Left hindlimb (tissue), 1 donor: ENCODE data around the gene OLFML3.
"Not testable (repeated sequence)": the region's sequence is repeated elsewhere in the genome, so short reads cannot be mapped to it uniquely, and the experiment has no call there.

ENCODE experiments used
- DNase-seq: peaks from one replicate; pipeline ENCODE4 v3.0.0-alpha.2; 2018

Gene OLFML3

DNA sequence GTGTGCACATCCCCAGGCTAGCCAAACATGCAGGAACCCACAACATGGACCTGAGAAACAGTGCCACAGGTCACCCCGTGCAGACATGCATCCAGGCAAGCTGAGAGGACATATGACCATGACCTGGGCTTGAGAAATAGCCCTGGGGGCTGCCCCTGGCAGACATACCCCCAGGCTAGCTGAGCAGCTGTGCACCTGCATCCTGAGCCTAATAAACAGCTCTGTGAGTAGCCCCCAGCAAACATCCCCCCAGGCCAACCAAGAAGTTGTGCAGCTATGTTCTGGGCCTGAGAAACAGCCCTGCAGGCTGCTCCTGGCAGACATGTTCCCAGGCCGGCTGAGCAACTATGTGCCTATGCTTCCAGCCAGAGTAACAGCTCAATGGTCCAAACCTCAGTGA lies 14.5 kb downstream of the OLFML3 start:
- no peak for DNase-seq

DNA sequence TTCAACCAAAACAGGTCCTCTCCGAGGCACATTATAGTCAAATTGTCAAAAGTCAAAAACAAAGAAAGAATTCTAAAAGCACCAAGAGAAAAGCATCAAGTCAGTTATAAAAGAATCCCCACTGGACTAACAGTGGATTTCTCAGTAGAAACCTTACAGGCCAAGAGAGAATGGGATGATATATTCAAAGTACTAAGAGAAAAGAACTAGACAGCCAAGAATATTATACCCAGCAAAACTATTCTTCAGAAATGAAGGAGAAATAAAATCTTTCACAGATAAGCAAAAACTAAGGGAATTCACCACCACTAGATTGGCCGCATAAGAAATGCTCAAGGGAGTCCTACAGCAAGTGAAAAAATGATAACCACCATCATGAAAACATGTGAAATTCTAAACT lies 16.1 kb downstream of the OLFML3 start:
- no peak for DNase-seq

DNA sequence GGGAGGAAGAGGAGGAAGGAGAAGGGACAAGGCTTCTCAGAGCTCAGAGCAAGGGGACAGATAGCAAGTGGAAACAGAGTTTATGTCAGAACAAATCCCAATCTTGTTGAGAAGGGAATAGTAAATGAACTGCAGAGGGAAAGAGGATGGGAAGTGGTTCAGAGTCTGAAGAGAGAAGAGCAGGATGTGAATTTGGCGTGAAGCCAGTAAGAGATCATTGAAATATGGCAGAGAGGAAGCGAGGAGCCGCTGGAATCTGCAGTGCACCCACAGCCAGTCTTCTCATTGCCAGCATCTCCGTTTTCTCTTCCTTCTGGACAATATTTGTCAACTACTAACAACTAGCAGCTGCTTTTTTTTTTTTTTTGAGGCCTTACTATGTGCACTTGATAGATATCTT lies 19.1 kb downstream of the OLFML3 start:
- DNase-seq: no peak

DNA sequence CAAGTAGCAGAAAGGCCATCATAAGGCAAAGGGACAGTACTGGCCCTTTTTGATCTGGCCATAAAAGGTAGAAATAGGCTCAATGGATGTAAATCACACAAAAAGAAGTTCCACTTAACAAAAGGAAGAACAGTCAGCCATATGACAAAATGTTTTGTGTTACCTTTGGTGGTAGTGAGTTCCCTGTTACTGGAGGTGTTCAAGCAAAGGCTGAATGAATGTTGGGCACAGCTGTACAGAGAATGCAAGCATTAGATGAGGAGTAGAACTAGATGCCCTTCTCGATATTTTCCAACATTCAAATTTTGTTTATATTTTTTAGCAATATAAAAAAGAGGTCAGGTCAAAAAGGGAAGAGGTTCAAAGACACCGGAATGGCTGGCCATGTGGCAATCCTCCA lies 20.0 kb downstream of the OLFML3 start:
- no peak for DNase-seq

DNA sequence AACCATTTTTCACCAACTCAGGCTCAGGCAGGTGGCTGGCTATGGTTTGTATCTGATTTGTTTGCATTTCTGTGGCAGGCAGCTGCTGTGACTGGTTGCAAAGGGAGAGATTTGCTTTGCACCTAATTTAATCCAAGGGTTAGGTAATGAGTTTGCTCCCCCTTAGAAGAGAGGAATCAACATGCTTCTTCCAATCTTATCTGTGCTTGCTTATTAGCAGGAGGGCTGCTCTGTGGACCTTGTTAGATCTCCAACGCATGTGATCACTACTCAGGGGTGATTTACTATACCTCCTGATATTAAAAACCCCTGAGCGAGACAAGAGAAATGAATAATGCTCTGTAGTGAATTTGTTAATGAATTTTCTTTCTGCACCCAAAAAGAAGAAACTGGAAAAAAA lies 20.5 kb downstream of the OLFML3 start:
- no peak for DNase-seq

DNA sequence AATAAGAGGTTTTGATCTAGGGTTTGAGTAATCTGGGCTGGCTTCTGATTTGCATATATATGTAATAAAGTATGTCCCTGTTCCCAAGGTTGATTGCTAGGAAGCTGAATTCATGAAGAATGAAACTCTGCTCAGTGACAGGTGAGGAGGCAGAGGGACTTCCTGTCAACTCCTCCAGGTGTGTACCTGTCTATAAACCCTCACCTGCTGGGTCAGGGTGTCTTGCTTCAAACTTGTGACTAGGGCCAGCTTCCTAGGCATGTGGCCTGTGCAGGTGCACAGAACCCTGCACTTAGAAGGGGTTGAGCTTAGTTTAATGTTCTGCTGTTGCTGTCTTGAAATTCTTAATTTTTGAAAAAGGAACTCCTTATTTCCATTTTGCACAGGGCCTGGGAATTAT lies 21.1 kb downstream of the OLFML3 start:
- DNase-seq: no peak

DNA sequence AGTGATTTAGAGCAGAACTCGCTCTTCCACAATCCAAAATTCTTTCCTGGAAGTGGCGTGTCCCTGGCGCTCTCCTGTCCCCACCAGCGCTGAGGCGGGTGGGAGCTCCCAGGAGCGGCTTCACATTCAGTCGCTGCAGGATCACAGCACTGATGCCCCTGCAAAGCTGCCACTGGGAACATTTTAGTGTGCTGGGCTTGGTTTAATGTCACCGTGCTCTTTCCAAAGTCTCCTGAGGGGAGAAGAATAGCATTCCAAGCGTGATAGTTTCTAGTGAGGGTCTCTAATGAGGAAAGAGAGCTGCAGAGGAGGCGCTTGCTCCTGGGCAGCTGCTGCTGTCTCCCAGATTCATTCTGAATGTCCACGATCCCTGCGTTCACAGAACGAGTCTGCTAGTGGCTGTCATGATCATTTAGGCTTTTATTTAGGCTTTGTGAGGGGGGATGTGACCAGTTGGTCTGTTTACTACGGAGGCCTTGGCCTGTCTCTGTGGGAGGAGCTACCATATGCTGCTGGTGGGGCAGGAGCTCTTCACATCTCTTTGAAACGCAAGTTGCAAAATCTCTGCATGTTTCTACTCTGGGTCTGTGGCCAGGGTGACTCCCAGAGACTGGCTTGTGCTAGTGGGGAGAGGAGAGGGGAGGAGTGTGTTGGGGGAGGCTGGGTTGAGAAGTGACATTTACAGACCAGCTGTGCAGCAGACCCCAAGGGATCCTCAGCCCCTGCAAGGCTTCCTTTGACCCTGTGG lies 23.4 kb downstream of the OLFML3 start:
- peak; percentile 56 for DNase-seq

DNA sequence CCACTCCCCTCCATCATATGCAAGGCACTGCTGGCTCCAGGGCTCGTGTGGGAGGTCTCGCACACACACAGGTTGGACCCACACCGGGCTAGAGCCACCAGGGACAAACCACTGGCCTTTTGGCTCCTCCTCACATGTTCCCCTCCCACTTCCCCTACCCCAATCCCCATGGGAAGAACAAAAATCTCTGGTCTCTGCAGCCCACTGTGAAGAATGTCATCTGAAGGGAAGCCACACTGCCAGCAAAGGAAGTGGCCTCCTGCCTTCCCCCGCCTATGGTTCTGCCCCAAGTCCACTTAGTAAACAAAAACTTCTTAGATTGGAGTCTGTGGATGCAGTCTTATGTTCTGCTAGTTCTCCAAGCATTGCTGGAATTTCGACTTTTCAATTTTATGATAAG lies 24.2 kb downstream of the OLFML3 start:
- peak; percentile 57 for DNase-seq

DNA sequence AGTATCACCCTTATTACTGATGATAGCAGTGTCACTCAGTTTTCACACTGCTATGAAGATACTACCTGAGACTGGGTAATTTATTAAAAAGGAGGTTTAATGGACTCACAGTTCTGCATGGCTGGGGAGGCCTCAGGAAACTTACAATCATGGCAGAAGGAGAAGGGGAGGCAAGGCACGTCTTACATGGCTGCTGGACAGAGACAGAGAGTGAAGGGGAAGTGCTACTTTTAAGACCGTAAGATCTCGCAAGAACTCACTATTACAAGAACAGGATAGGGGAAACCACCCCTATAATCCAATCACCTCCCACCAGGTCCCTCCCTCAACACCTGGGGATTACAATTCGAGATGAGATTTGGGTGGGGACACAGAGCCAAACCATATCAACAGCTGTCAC lies 27.6 kb downstream of the OLFML3 start:
- not testable (repeated sequence) for DNase-seq

DNA sequence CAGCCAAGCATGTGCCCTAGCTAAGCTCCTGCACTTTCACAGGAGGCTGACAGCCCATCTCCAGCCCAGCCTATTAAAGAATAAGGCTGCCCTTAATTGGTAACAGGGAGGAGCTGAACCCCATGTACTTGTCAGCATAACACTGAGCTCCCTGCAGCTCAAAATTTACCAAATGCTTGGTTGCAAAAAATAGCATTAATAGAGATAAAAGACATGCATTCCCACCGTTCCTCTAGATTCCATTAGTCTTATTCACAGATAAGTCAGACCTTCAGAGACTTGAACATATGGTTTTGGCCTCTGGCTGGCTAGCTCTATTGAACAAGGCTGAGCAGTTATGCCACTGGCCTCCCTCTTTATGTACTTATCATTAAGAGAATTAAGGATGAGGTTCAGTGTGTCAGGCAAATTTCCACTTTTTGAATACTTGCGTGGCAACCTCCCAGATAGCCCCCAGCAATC lies 29.2 kb downstream of the OLFML3 start:
- no peak for DNase-seq

DNA sequence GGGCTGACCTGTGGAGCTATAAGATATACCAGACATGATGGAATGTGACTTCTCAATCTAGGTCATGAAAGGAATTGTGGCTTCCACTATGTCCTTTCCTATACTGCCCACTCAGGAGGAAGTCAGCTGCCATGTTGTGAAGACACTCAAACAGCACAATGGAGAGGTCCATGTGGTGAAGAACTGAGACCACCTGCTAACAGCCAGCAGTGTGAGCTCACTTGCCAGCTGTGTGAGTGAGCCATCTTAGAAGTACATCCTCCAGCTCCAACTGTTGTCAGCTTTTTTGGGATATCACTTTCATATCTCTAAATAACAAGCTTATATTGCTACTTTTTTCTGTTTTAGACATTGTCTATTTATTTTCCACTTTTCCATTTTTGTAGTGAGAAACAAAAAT lies 29.7 kb downstream of the OLFML3 start:
- DNase-seq: no peak

DNA sequence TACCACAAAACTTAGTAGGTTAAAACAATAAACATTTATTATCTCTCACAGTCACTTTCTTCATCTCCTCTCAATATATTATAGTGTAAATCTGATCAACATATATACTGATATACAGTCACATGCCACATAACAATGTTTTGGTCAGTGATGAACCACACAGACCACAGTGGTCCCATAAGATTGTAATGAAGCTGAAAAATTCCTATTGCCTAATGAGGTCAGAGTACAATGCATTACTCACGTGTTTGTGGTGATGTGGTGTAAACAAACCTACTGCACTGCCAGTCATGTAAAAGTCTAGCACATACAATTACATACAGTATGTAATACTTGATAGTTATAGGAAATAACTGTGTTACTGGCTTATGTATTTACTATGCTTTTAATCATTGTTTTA lies 30.1 kb downstream of the OLFML3 start:
- DNase-seq: no peak

DNA sequence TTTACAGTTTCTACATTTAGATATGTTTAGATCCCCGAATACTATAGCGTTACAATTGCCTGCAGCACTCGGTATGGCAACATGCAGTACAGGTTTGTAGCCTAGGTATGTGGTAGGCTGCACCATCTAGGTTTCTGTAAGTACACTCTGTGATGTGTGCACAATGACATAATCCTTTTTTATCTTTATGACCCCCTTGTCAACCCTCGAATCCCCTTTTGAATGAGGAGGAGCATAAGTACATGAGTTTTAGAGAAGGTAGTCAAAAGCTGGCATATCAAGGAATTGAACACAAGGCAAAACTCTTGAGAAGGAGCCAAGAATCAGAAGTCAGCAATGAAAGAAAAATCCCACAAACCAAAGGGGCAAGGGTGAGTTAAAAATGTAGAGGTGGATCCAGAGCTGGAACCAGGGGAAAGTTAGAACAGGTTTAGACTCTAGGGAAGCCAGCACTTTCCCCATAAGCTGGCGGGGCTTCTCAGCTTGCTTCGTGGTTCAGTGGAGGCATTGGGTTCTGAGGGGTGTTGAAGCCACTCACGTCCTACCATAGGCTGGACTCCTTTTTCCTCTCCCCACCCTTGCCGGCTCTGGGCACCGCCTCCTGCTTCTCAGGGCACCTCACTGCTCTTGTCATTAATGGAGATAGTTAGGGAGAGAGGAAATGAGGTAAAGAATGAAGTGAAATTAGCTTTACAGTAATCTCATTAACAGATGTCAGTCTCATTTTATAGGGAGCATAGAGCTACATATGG lies 31.3 kb downstream of the OLFML3 start:
- DNase-seq: no peak

DNA sequence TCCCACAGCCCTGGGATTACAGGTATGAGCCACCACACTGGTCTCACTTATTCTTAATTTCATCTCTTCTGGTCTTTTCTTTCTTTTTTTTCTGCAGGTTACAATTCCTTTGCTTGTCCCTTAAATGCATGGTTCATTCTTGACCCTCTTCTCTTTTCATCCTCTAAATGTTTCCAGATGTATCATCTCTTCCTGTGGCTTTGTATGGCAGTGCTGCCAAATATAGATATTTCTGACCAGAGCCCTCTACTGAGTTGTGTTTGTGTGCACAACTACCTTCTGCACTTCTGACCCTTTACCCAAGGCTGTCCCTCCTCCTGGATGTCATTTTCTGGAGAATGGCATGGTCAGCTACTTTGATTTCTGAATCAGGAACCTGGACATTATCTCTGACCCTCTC lies 32.5 kb downstream of the OLFML3 start:
- DNase-seq: no peak

DNA sequence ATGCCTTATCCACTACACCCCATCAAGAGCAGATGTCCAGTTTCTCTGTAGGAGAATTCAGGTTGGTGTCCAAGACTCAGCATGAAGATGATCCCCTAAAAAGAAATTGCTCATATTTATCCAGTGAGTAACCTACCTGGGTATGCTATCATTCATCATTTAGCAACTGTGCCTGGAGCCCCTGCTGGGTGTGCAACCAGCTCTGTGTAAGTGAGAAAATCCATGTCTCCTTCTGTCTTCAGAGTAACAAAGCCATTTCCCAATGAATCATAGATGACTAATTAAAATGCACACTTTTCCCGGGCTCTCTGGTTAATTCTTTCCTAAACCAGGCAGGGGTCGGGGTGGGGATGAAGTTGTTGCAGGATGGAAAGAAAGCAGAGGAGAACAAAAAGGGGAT lies 35.8 kb downstream of the OLFML3 start:
- DNase-seq: no peak

DNA sequence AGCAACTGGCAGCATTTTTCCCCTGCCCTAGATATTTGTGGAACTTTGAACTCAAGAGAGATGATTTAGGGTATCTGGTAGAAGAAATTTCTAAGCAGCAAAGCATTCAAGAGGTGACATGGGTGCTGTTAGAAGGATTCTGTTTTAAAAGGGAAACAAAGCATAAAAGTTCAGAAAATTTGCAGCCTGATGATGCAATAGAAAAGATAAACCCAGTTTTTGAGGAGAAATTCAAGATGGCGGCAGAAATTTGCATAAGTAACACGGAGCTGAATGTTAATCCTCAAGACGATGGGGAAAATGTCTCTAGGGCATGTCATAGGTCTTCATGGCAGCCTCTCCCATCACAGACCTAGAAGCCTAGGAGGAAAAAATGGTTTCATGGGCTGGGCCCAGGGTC lies 40.5 kb downstream of the OLFML3 start:
- not testable (repeated sequence) for DNase-seq

DNA sequence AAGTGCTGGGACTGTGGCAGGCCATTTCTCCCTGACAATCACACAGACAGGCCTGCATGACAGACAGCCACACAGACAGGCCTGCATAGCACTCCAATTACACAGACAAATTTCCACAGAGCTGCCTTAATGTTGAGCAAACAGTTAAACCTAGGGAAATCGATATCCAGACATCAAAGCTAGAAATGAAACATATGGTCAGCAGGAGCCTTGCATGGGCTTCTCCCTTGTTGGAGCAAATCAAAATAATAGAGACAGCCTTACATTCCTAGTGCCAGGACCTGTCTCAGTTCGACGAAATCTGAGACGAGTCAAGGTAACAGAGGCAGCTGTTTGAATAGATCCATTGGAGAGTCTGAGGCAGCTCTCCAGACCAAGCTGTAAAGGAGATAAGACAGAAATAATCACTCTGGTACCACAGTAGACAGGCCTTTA lies 42.4 kb downstream of the OLFML3 start:
- no peak for DNase-seq

DNA sequence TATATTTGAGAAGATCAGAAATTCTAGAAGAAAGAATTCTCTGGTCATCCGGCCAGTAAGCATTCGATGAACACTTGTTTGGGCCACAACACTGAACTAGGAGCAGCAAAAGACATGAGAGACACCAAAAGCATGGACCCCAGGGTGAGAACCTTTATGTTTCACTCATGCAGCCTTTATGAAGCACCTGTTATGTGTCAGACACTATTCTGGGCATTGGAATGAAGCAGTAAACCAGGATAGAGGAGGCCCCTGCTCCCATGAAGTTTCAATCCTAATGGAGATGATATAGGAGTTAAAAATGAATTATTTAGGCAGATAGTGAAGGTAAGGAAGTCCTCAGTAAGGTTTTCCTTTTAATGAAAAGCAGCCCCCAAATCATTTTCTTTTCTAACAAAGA lies 43.6 kb downstream of the OLFML3 start:
- DNase-seq: no peak

DNA sequence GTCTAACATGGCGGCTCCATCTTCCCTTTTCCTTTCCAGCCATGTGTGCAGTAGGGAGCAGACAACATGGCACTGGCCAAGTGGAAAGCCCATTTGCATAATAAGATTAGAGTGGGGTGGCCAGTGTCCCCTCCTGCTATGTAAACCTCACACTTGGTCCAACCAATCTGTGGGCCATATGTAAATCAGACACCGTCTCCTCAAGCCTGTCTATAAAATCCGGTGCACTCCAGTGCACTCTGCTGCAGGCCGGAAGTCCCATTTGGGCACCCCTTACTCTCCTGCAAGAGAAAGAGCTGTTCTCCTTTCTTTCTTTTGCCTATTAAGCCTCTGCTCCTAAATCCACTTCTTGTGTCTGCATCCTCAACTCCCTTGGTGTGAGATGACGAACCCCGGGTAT lies 44.1 kb downstream of the OLFML3 start:
- no peak for DNase-seq

DNA sequence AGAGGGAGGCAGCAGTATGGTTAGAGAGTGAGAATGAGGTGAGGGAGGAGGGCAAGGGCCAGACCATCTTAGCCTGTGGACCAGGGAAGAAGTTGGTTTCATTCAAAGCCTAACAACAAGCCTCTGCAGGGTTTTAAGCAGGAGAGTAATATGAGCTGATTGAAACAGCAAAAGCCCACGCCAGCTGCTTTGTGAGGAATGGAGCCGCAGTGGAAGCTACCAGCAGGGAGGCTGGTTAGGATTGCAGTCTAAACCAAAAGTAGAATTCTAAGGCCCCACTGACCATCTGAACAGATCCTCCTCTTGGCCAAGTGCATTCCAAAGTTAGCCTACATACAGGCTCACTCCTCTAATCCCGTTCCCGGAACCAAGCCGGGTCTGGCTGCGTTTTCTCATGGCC lies 44.8 kb downstream of the OLFML3 start:
- no peak for DNase-seq

DNA sequence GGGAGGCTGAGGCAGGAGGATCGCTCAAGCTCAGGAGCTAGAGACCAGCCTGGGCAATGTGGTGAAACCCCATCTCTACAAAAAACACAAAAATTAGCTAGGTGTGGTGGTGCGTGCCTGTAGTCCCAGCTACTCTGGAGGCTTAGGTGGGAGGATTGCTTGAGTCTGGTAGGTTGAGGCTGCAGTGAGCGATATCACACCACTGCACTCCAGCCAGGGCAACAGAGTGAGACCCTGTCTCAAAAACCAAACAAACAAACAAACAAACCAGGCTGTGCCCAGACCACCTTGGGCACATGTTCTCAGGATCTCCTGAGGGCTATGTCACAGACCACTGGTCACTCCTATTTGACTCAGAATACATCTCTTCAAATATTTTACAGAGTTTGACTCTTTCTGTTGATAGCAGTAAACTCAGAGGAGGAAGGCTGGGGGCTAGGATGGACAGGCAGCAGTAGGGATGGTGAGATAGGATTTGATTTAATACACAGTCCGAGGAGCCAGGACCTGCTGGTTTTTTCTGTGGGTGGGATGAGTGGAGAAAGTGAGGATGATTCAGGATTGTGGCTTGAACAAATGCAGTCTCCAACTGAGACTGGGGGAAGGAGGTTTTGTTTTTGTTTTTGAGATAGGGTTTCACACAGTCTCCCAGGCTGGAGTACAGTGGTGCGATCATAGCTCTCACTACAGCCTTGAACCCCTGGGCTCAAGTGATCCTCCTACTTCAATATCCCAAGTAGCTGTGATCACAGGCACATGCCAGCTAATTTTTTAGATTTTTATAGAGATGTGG lies 46.5 kb downstream of the OLFML3 start:
- no peak for DNase-seq

DNA sequence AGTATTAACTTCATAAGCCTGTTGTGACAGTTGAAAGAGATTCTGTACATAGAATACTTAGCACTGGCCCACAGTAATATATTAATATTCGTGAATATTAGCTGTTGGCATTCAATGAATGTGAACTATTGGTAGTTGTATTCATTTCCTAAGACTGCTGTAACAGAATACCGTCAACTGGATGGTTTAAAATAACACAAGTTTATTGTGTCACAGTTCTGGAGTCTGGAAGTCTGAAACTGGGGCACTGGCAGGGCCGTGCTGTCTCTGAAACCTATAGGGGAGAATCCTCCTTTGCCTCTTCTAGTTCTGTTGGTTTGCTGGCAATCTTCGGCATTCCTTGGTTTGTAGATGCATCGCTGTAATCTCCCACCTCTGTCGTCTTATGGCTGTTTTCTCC lies 47.5 kb downstream of the OLFML3 start:
- DNase-seq: no peak
